GM23338 (cell line): ENCODE results near the gene NCKAP5. TPM values are rescaled to one million over a fixed set of nuclear protein-coding genes. Genes with fewer than 3 reads are reported as not detected.

ENCODE experiments used
- ATAC-seq: fragments of 200-7000 bp; cut with Tn5 transposase; 3 replicates; pipeline ENCODE4 v1.9.1; 2020
- DNase-seq: peaks from one replicate; pipeline ENCODE4 v3.0.0-alpha.2; 2015; ENCODE audit warnings: low spot score
- H2AFZ ChIP-seq: fragments of 200-600 bp; sonication (generic); 2 replicates; pipeline ENCODE4 v1.8.0; 2016; ENCODE audit warnings: antibody characterized with exemption, mild to moderate bottlenecking, moderate library complexity
- H3F3A ChIP-seq: fragments of 200-600 bp; sonication (generic); replicated peaks from 2 replicates; pipeline ENCODE4 v1.8.0; 2017; ENCODE audit warnings: antibody characterized with exemption, mixed run types, low read depth
- H3K27ac ChIP-seq: fragments of 200-600 bp; sonication (generic); 2 replicates; pipeline ENCODE4 v1.6.1; 2016; ENCODE audit warnings: low read depth
- H3K27me3 ChIP-seq: fragments of 200-600 bp; sonication (generic); 2 replicates; pipeline ENCODE4 v1.8.0; 2016; ENCODE audit warnings: mild to moderate bottlenecking, mixed run types, moderate library complexity; ENCODE audit not compliant: insufficient read depth
- H3K36me3 ChIP-seq: fragments of 200-600 bp; sonication (generic); 2 replicates; pipeline ENCODE4 v1.8.0; 2016; ENCODE audit warnings: mild to moderate bottlenecking; ENCODE audit not compliant: insufficient read depth
- H3K4me1 ChIP-seq: fragments of 200-600 bp; sonication (generic); 2 replicates; pipeline ENCODE4 v1.8.0; 2016; ENCODE audit warnings: mild to moderate bottlenecking, moderate library complexity; ENCODE audit not compliant: insufficient read depth
- H3K4me2 ChIP-seq: fragments of 200-600 bp; sonication (generic); 2 replicates; pipeline ENCODE4 v1.7.1; 2017; ENCODE audit warnings: mixed run types
- H3K4me3 ChIP-seq: fragments of 200-600 bp; sonication (generic); 2 replicates; pipeline ENCODE4 v1.6.1; 2016; ENCODE audit warnings: mixed run types
- H3K79me2 ChIP-seq: fragments of 200-600 bp; sonication (generic); replicated peaks from 2 replicates; pipeline ENCODE4 v1.8.0; 2017; ENCODE audit warnings: mild to moderate bottlenecking; ENCODE audit not compliant: insufficient read depth
- H3K9me2 ChIP-seq: fragments of 200-600 bp; sonication (generic); 2 replicates; pipeline ENCODE4 v1.8.0; 2017; ENCODE audit not compliant: insufficient read depth
- H4K20me1 ChIP-seq: fragments of 200-600 bp; sonication (generic); replicated peaks from 2 replicates; pipeline ENCODE4 v1.8.0; 2017; ENCODE audit warnings: mild to moderate bottlenecking; ENCODE audit not compliant: insufficient read depth
- H3K27ac Mint-ChIP-seq: 2 replicates; pipeline ENCODE4 v1.8.0; 2020; ENCODE audit warnings: inconsistent platforms, mild to moderate bottlenecking, moderate library complexity, mixed read lengths
- H3K27me3 Mint-ChIP-seq: 3 replicates; pipeline ENCODE4 v1.8.0; 2022; ENCODE audit warnings: low read depth, mild to moderate bottlenecking, moderate library complexity, mixed read lengths, inconsistent platforms; ENCODE audit not compliant: insufficient read depth, poor library complexity
- H3K36me3 Mint-ChIP-seq: 3 replicates; pipeline ENCODE4 v1.8.0; 2021; ENCODE audit warnings: low read depth, mild to moderate bottlenecking, inconsistent platforms, moderate library complexity, mixed read lengths
- H3K4me1 Mint-ChIP-seq: 3 replicates; pipeline ENCODE4 v1.8.0; 2020; ENCODE audit warnings: mild to moderate bottlenecking, inconsistent platforms, mixed read lengths
- H3K4me3 Mint-ChIP-seq: 3 replicates; pipeline ENCODE4 v1.8.0; 2021; ENCODE audit warnings: moderate library complexity, mild to moderate bottlenecking, inconsistent platforms, mixed read lengths
- H3K9me3 Mint-ChIP-seq: 3 replicates; pipeline ENCODE4 v1.8.0; 2020; ENCODE audit warnings: moderate library complexity, mild to moderate bottlenecking, inconsistent platforms, mixed read lengths
- CREB1 ChIP-seq: fragments of 250-450 bp; sonication (Bioruptor Pico); IDR thresholded peaks from 2 replicates; pipeline ENCODE4 v1.5.0; 2020; ENCODE audit warnings: low read depth, mild to moderate bottlenecking, moderate library complexity
- EZH2 ChIP-seq: fragments of 200-600 bp; sonication (generic); IDR thresholded peaks from one replicate; pipeline ENCODE4 v1.8.0; 2017; ENCODE audit warnings: antibody characterized with exemption, mild to moderate bottlenecking, low read depth; ENCODE audit not compliant: unreplicated experiment
- EZH2phosphoT487 ChIP-seq: fragments of 200-600 bp; sonication (generic); IDR thresholded peaks from one replicate; pipeline ENCODE4 v1.8.1; 2018; ENCODE audit warnings: antibody characterized with exemption; ENCODE audit not compliant: unreplicated experiment
- POLR2AphosphoS5 ChIP-seq: IDR thresholded peaks from 2 replicates; pipeline ENCODE4 v1.6.1; 2016; ENCODE audit warnings: antibody characterized with exemption, low read depth
- ZNF114 ChIP-seq: fragments of 250-450 bp; sonication (Bioruptor Pico); IDR thresholded peaks from 2 replicates; pipeline ENCODE4 v1.5.0; 2020; ENCODE audit warnings: mild to moderate bottlenecking, moderate library complexity
- polyA plus RNA-seq: library from polyadenylated mRNA; unstranded; fragments of >200 nt; fragmentation: Nextera tagmentation; extraction: Ambion mirVana; gene quantifications from 2 replicates; pipeline ENCODE4 v1.2.1, GENCODE V29; 2016
- total RNA-seq: library from RNA; depleted of rRNA; stranded (reverse); fragments of >200 nt; shearing (Covaris generic); gene quantifications from 2 replicates; pipeline ENCODE4 v1.2.3, GENCODE V29; 2014
- TF ChIP-seq, protein P1 (sequence below): IDR thresholded peaks from one replicate; pipeline ENCODE4 v1.6.1; 2018; ENCODE audit warnings: antibody characterized with exemption; ENCODE audit not compliant: unreplicated experiment
- TF ChIP-seq, protein P2 (sequence below): IDR thresholded peaks from 2 replicates; pipeline ENCODE4 v1.6.1; 2016; ENCODE audit warnings: antibody characterized with exemption

NCKAP5 gene
- total and polyA plus RNA-seq, 2 experiments from 2014 or later: 0.34 to 0.73 TPM

GRCh38 chr2:133411101-133411500 is 157.2 kb downstream of the NCKAP5 start (continued):
- no peak for TF ChIP-seq CREB1 (CRISPR knock-in tag)
- TF ChIP-seq, protein P1, sequence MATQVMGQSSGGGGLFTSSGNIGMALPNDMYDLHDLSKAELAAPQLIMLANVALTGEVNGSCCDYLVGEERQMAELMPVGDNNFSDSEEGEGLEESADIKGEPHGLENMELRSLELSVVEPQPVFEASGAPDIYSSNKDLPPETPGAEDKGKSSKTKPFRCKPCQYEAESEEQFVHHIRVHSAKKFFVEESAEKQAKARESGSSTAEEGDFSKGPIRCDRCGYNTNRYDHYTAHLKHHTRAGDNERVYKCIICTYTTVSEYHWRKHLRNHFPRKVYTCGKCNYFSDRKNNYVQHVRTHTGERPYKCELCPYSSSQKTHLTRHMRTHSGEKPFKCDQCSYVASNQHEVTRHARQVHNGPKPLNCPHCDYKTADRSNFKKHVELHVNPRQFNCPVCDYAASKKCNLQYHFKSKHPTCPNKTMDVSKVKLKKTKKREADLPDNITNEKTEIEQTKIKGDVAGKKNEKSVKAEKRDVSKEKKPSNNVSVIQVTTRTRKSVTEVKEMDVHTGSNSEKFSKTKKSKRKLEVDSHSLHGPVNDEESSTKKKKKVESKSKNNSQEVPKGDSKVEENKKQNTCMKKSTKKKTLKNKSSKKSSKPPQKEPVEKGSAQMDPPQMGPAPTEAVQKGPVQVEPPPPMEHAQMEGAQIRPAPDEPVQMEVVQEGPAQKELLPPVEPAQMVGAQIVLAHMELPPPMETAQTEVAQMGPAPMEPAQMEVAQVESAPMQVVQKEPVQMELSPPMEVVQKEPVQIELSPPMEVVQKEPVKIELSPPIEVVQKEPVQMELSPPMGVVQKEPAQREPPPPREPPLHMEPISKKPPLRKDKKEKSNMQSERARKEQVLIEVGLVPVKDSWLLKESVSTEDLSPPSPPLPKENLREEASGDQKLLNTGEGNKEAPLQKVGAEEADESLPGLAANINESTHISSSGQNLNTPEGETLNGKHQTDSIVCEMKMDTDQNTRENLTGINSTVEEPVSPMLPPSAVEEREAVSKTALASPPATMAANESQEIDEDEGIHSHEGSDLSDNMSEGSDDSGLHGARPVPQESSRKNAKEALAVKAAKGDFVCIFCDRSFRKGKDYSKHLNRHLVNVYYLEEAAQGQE: no peak

DNA sequence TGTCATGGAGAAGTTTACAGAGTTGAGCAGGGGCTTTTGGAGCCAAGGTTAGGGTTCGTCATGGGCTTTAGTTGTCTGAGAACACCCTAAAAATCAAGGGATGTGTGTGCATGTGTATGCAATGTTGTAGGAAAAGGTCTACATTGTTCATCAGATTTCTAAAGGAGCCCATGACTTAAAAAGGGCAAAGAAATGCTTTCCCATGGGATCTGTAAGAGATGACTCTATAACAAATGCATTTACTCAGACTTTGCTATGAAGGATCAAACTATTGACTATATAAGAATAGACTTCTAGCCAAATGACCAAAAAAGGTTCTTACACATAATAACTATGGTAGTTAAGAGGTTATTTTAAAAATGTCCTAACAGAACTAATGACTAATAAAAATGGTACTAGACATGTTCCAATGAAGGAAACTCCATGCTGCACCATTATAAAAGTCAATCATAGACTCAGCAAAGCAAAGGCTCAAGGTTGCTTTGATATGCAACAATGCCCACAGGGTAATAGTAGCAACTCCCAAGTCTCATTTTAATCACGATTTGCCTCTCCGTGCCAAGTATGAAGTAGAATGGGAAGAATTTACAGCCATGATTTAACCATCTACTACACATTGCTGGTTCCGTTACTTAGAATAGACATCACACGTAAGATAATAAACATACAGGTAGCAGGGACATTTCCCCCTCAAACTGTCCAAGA is 158.5 kb downstream of the NCKAP5 start:
- DNase-seq: no peak
- H2AFZ ChIP-seq: no peak overlapping the region
- TF ChIP-seq POLR2AphosphoS5: no peak
- no peaks in the 10 kb centered on the region for H3K4me1 ChIP-seq
- Mint-ChIP-seq H3K27ac (no peak overlapping the region), H3K9me3 (no peaks in the 10 kb centered on the region), H3K27me3 (peaks cover 5% of the 10 kb centered on the region), H3K4me1 (peaks cover 14% of the 10 kb centered on the region), H3K36me3 (no peaks in the 10 kb centered on the region), H3K4me3 (no peak overlapping the region)
- no peak for ATAC-seq
- H3K79me2 ChIP-seq: no peaks in the 10 kb centered on the region
- no peaks in the 10 kb centered on the region for H3K27me3 ChIP-seq
- no peaks in the 10 kb centered on the region for H4K20me1 ChIP-seq
- H3K4me2 ChIP-seq: no peak overlapping the region
- no peak overlapping the region for H3K27ac ChIP-seq
- H3F3A ChIP-seq: no peaks in the 10 kb centered on the region
- no peak overlapping the region for H3K4me3 ChIP-seq
- no peaks in the 10 kb centered on the region for H3K9me2 ChIP-seq
- no peaks in the 10 kb centered on the region for H3K36me3 ChIP-seq

DNA sequence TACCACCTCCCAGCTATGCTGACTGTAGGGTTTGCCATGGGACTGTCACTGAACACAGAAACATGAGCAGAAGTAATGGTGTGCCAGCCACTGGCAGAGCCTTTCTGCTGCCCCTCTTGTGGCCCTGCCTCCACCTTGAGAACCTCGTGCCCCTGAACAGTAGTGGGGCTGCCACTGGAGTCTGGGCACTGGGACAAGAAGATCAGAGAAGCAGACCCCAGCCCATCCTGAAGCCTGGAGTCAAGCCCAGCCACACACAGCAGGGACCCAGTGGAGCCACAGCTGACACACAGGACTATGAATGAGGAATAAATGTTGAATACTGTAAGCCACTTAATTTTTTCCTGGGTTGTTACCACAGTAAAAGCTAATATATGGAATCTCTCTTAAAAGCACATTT is 159.6 kb downstream of the NCKAP5 start:
- no peak for TF ChIP-seq EZH2phosphoT487
- TF ChIP-seq, protein P2, sequence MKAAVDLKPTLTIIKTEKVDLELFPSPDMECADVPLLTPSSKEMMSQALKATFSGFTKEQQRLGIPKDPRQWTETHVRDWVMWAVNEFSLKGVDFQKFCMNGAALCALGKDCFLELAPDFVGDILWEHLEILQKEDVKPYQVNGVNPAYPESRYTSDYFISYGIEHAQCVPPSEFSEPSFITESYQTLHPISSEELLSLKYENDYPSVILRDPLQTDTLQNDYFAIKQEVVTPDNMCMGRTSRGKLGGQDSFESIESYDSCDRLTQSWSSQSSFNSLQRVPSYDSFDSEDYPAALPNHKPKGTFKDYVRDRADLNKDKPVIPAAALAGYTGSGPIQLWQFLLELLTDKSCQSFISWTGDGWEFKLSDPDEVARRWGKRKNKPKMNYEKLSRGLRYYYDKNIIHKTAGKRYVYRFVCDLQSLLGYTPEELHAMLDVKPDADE: no peak
- no peak for TF ChIP-seq EZH2
- no peak for TF ChIP-seq ZNF114 (CRISPR knock-in tag)
- Mint-ChIP-seq H3K27me3 (peaks cover 5% of the 10 kb centered on the region), H3K4me3 (no peak overlapping the region), H3K4me1 (peaks cover 14% of the 10 kb centered on the region), H3K36me3 (no peaks in the 10 kb centered on the region), H3K9me3 (no peaks in the 10 kb centered on the region), H3K27ac (no peak overlapping the region)
- H3F3A ChIP-seq: no peaks in the 10 kb centered on the region
- no peaks in the 10 kb centered on the region for H3K4me1 ChIP-seq
- H3K9me2 ChIP-seq: no peaks in the 10 kb centered on the region
- no peak overlapping the region for H3K4me3 ChIP-seq
- no peak overlapping the region for H2AFZ ChIP-seq
- H3K79me2 ChIP-seq: no peaks in the 10 kb centered on the region
- no peaks in the 10 kb centered on the region for H4K20me1 ChIP-seq
- H3K4me2 ChIP-seq: no peak overlapping the region
- ATAC-seq (no peak), DNase-seq (no peak)
- no peaks in the 10 kb centered on the region for H3K27me3 ChIP-seq
- no peaks in the 10 kb centered on the region for H3K36me3 ChIP-seq
- no peak overlapping the region for H3K27ac ChIP-seq
